Cardiac fibroblast (primary cell): ENCODE data around the gene TBC1D1.

Source experiments
- DNase-seq, 2 donors: peaks; one replicate each; pipeline versions ENCODE4 v3.0.0 to v3.0.0-alpha.2; 2010; ENCODE audit warnings: low read depth in 2 of 2
- H3K4me3 ChIP-seq, 2 donors: replicated peaks in 1 of 2; 1 replicate in 1 of 2; 2 replicates in 1 of 2; pipeline ENCODE4 v1.5.1; 2011; ENCODE audit warnings: low read depth in 2 of 2, low read length in 2 of 2, mild to moderate bottlenecking in 2 of 2, moderate library complexity in 1 of 2
- TF ChIP-seq, protein P1 (sequence below): IDR thresholded peaks from one replicate; pipeline ENCODE4 v1.5.1; 2011; ENCODE audit warnings: low read depth, mild to moderate bottlenecking, low read length, inconsistent platforms

TBC1D1 gene

DNA sequence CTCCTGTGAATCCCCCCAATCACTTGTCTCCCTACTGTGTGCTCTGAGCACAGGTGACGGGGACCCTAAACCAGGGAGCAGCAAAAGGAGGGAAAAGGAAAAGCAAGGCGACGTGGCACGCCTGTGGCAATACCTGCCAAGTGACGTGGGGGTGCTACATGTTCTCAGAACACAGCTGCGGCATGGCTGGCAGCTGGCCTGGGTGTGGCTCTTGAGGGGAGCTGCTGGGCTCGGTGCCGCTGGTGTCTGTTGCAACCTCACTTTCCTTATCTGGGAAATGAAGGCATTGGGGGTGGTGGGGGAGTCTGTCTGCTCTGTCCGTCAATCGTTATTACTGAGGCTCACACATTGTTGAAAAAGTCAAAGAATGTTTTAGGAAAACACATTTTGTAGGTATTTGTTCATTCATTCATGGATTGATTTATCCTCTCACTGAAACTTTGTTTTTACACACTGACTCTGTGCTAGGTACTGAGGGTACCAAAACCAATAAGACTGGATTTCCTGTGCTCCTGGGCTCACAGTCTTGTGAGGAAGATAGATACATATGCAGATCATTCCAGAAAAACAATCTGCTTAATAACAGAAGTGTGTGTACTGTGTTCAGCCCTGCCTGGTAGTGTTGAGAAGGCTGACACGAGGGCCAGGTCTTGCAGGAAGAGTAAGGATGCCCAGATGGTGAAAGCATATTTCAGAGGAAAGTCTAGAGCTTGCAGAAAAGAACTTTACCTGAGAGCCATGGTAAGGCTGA, 286.9 kb downstream of the TBC1D1 start:
- no peak overlapping the region for H3K4me3 ChIP-seq
- TF ChIP-seq, protein P1, sequence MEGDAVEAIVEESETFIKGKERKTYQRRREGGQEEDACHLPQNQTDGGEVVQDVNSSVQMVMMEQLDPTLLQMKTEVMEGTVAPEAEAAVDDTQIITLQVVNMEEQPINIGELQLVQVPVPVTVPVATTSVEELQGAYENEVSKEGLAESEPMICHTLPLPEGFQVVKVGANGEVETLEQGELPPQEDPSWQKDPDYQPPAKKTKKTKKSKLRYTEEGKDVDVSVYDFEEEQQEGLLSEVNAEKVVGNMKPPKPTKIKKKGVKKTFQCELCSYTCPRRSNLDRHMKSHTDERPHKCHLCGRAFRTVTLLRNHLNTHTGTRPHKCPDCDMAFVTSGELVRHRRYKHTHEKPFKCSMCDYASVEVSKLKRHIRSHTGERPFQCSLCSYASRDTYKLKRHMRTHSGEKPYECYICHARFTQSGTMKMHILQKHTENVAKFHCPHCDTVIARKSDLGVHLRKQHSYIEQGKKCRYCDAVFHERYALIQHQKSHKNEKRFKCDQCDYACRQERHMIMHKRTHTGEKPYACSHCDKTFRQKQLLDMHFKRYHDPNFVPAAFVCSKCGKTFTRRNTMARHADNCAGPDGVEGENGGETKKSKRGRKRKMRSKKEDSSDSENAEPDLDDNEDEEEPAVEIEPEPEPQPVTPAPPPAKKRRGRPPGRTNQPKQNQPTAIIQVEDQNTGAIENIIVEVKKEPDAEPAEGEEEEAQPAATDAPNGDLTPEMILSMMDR = no peak
- peak; percentile 56 to 81 for DNase-seq

DNA sequence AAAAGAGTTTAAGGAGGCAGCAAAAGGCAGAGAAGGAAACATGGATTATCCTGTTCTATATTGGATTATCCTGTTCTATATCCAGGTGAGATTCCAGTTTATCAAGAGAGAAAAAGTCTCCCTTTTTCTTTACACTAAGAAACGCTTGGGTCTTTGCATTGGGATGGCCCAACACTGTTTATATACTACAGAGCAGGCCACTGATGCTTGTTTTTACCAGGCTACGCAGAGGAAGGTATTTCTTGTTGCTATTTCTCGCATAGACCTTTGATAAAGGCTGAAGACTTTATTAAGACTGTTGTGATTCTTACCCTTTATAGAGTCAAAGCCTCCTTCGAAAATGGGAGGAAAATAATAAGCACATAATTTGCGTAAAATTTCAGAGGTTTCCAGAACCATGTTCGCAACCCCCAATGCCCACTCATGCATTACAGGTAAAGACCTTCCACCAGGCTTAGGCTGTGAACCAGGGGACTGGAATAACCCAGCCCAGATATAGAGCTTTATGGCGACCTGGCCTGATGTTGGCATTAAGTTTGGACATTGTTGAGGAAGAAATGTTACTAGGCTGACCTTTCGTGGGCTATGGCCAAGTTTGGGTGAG, 287.6 kb downstream of the TBC1D1 start:
- no peak for DNase-seq
- no peak overlapping the region for H3K4me3 ChIP-seq
- TF ChIP-seq, protein P1 = no peak

DNA sequence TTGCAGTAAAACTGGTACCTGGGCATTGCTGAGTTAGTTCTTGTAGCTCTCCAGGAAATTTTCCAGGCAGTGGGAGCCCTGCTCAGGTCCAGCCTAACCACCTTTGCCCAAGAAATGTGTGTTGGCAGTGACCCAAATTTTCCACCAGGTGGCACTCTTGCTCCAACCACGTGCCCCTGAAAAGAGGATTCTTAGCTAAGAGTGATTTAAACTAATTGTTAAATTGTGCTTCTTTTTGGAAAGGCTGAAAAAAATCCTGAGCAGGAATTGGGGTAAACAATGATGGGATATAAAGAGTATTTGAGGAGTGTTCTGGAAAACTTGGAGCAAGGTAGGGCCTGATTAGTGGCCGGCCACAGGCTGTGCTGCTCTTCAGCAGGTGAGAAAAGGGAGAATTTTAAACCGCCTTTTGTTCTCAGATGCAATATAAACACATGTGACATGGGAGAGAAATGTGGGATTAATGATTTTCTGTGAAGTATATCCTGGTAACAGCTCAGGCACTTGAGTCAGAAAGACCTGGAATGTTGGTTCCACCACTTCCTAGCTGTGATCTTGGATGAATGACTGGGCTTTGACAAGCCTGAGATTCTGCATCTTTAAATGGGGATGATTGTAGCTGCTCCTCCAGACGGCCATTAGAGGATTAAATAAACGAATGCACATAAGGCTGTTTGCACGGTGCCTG, 288.9 kb downstream of the TBC1D1 start:
- DNase-seq = peak; percentile 81 to 84
- H3K4me3 ChIP-seq = no peak overlapping the region
- TF ChIP-seq, protein P1 = peak; percentile 86

DNA sequence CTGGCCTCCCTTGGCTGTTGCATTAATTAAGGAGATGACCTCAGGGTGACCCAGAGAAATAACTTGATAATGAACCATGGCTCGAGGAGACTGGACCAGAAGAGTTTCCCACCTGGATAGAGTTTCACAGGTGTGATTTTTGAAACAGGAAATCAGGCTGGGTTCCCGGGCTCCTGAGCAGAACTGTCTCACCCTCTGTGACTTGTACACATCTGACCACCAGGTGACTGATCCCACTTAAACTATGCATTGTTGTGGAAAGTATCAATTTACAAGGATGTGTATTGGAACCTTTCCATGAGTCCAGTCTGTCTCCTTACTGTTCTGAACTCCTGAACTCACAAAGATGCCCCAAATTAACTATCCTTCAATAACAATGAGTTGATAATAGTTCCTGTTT, 289.6 kb downstream of the TBC1D1 start:
- TF ChIP-seq, protein P1 = no peak
- H3K4me3 ChIP-seq = no peak overlapping the region
- no peak for DNase-seq

DNA sequence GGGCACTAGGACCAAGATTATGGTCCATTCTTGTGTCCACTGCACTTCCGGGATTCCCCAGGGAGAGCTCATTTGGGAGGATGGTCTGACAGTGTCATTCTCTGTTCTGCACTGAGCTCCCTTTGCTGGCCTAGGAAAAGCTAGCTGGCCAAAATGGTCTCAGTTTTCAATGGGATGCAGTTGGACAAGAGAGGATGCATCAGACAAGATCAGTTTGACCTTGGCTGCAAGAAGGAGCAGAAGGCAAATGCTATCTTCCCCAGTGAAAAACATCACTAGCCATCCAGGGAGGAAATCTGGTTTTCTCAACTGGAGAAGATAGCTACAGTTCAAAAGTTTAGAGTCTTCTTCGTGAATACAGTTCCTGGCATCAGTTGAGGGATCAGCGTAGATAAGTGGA, 290.4 kb downstream of the TBC1D1 start:
- TF ChIP-seq, protein P1 = no peak
- H3K4me3 ChIP-seq = no peak overlapping the region
- DNase-seq = no peak

DNA sequence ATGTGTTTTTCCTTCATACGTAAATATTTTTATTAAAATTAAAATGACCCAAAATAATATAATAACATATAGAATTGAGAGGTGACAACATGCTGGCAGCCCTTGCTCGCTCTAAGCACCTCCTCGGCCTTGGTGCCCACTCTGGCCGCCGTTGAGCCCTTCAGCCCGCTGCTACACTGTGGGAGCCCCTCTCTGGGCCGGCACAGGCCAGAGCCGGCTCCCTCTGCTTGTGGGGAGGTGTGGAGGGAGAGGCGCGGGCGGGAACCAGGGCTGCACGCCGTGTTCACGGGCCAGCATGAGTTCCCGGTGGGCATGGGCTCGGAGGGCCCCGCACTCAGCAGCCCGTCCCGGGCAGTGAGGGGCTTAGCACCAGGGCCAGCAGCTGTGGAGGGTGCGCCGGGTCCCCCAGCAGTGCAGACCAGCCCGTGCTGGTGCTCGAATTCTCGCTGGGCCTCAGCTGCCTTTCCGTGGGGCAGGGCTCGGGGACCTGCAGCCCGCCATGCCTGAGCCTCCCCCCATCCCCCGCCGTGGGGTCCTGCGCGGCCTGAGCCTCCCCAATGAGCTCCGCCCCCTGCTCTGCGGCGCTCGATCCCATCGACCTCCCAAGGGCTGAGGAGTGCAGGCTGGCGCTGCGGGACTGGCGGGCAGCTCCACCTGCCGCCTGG, 291.6 kb downstream of the TBC1D1 start:
- no peak for DNase-seq
- no peak overlapping the region for H3K4me3 ChIP-seq
- TF ChIP-seq, protein P1 = no peak
